HCT116 (cell line): ENCODE data around the gene ACYP1. TPM values are rescaled to one million over a fixed set of nuclear protein-coding genes. Genes with fewer than 3 reads are reported as not detected.

ENCODE experiments used
- ATAC-seq: fragments of 200-7000 bp; cut with Tn5 transposase; 2 replicates; pipeline ENCODE4 v1.9.1; 2020; ENCODE audit warnings: mild to moderate bottlenecking, moderate library complexity
- BruUV-seq: library from RNA; stranded (reverse); fragments of 400-500 nt; replicated peaks from 2 replicates; lab custom pipeline; 2021; lab: Mats Ljungman, UMichigan
- CTCF ChIA-PET: fragments of 300-600 bp; sonication (Branson Sonifier 250); formaldehyde crosslinking; loops from one replicate; lab custom pipeline; 2021; ENCODE audit warnings: antibody characterized with exemption; lab: Charles Lee
- POLR2A ChIA-PET: fragments of 300-600, 350-600 bp; sonication (Branson Sonifier 250); formaldehyde crosslinking; loops from one replicate; lab custom pipeline; 2021; ENCODE audit warnings: antibody characterized with exemption; lab: Charles Lee
- RAD21 ChIA-PET, 2 experiments: fragments of 300-600 bp; sonication (Branson Sonifier 250); formaldehyde crosslinking; loops; one replicate each; lab custom pipeline; 2023; ENCODE audit warnings: low total read pairs in 2 of 2; ENCODE audit not compliant: uncharacterized antibody in 2 of 2, unreplicated experiment in 2 of 2, low non-redundant PET in 1 of 2; lab: Charles Lee
- DNase-seq: peaks from one replicate; pipeline ENCODE4 v3.0.0-alpha.2; 2010; ENCODE audit warnings: low read depth, low spot score
- H2AFZ ChIP-seq: fragments of 200-600 bp; shearing (Covaris generic), sonication (generic); 2 replicates; pipeline ENCODE4 v1.6.1; 2017; ENCODE audit warnings: low read depth, mixed run types, mixed read lengths, antibody characterized with exemption, low read length; ENCODE audit not compliant: poor library complexity, severe bottlenecking
- H3K27ac ChIP-seq: 2 replicates; pipeline ENCODE4 v1.5.1; 2012; ENCODE audit warnings: low read depth, low read length
- H3K27me3 ChIP-seq: fragments of 200-600 bp; sonication (generic); 2 replicates; pipeline ENCODE4 v1.6.1; 2016; ENCODE audit warnings: mixed run types, low read length, mixed read lengths; ENCODE audit not compliant: insufficient read depth
- H3K36me3 ChIP-seq, 2 experiments: fragments of 200-500 bp in 1 of 2; fragments of 200-600 bp in 1 of 2; sonication (Bioruptor generic) in 1 of 2; sonication (generic) in 1 of 2; 2 replicates each; pipeline versions ENCODE4 v1.5.1 to v1.6.1; 2014 to 2016; ENCODE audit warnings: low read length in 2 of 2, inconsistent platforms in 1 of 2, mixed read lengths in 1 of 2, mixed run types in 1 of 2; ENCODE audit not compliant: insufficient read depth in 2 of 2, control insufficient read depth in 1 of 2
- H3K4me1 ChIP-seq, 2 experiments: fragments of 200-600 bp in 1 of 2; sonication (generic) in 1 of 2; 2 replicates each; pipeline versions ENCODE4 v1.5.1 to v1.6.1; 2012 to 2017; ENCODE audit warnings: low read length in 2 of 2, inconsistent platforms in 1 of 2, mild to moderate bottlenecking in 1 of 2, mixed read lengths in 1 of 2, mixed run types in 1 of 2, moderate library complexity in 1 of 2; ENCODE audit not compliant: insufficient read depth in 2 of 2, control insufficient read depth in 1 of 2
- H3K4me2 ChIP-seq: fragments of 200-600 bp; sonication (generic); 2 replicates; pipeline ENCODE4 v1.6.1; 2017; ENCODE audit warnings: mixed run types, low read length, mixed read lengths
- H3K4me3 ChIP-seq, 2 experiments: fragments of 200-600 bp in 1 of 2; sonication (generic) in 1 of 2; replicated peaks in 1 of 2; 2 replicates each; pipeline ENCODE4 v1.5.1; 2011 to 2016; ENCODE audit warnings: low read length in 2 of 2, control low read depth in 1 of 2, low read depth in 1 of 2, mild to moderate bottlenecking in 1 of 2, mixed read lengths in 1 of 2, mixed run types in 1 of 2
- H3K79me2 ChIP-seq: fragments of 200-600 bp; sonication (generic); 2 replicates; pipeline ENCODE4 v1.6.1; 2017; ENCODE audit warnings: mild to moderate bottlenecking, mixed run types, low read length, moderate library complexity, mixed read lengths; ENCODE audit not compliant: insufficient read depth
- H3K9ac ChIP-seq: fragments of 200-600 bp; sonication (generic); 2 replicates; pipeline ENCODE4 v1.6.1; 2016; ENCODE audit warnings: low read length, mixed read lengths
- H3K9me2 ChIP-seq: fragments of 200-600 bp; sonication (generic), shearing (Covaris generic); 2 replicates; pipeline ENCODE4 v1.6.1; 2017; ENCODE audit warnings: mixed run types, mild to moderate bottlenecking, moderate library complexity; ENCODE audit not compliant: insufficient read depth
- H3K9me3 ChIP-seq, 2 experiments: fragments of 200-500 bp in 1 of 2; fragments of 200-600 bp in 1 of 2; sonication (Bioruptor generic) in 1 of 2; sonication (generic) in 1 of 2; 2 replicates each; pipeline ENCODE4 v1.6.1; 2014 to 2017; ENCODE audit warnings: low read length in 2 of 2, mixed read lengths in 2 of 2, inconsistent platforms in 1 of 2, low read depth in 1 of 2, mild to moderate bottlenecking in 1 of 2, mixed run types in 1 of 2, moderate library complexity in 1 of 2; ENCODE audit not compliant: control insufficient read depth in 1 of 2, insufficient read depth in 1 of 2
- H4K20me1 ChIP-seq: fragments of 200-600 bp; sonication (generic), shearing (Covaris generic); 2 replicates; pipeline ENCODE4 v1.6.1; 2017; ENCODE audit warnings: mixed run types, mild to moderate bottlenecking, moderate library complexity; ENCODE audit not compliant: insufficient read depth
- CBX3 ChIP-seq: IDR thresholded peaks from 2 replicates; pipeline ENCODE4 v1.6.1; 2012; ENCODE audit warnings: low read depth
- CEBPB ChIP-seq: IDR thresholded peaks from 2 replicates; pipeline ENCODE4 v1.6.1; 2012; ENCODE audit warnings: low read depth
- ELF1 ChIP-seq: IDR thresholded peaks from 2 replicates; pipeline ENCODE4 v1.6.1; 2012; ENCODE audit warnings: low read depth, borderline replicate concordance
- FOSL1 ChIP-seq: IDR thresholded peaks from 2 replicates; pipeline ENCODE4 v1.6.1; 2012; ENCODE audit warnings: low read depth
- RAD21 ChIP-seq: IDR thresholded peaks from 2 replicates; pipeline ENCODE4 v1.6.1; 2012; ENCODE audit warnings: low read depth, mild to moderate bottlenecking
- SIN3A ChIP-seq: IDR thresholded peaks from 2 replicates; pipeline ENCODE4 v1.6.1; 2012; ENCODE audit warnings: low read depth
- SRF ChIP-seq: IDR thresholded peaks from 2 replicates; pipeline ENCODE4 v1.6.1; 2012; ENCODE audit warnings: low read depth
- TCF7L2 ChIP-seq: IDR thresholded peaks from 2 replicates; pipeline ENCODE4 v1.7.0; 2011; ENCODE audit warnings: borderline replicate concordance, inconsistent platforms; ENCODE audit not compliant: insufficient read depth, insufficient read length; ENCODE audit errors: extremely low read depth
- ZFX ChIP-seq: fragments of 450-650 bp; IDR thresholded peaks from 2 replicates; pipeline ENCODE4 v1.6.1; 2017
- intact Hi-C: fragments of 100-400 bp; cut with micrococcal nuclease; formaldehyde crosslinking; loops from 2 replicates; pipeline ENCODE4 v1.10.0; 2022
- total RNA-seq: library from RNA; stranded (reverse); gene quantifications from one replicate; pipeline ENCODE4 v1.2.1, GENCODE V29; 2021; ENCODE audit not compliant: unreplicated experiment
- TF ChIP-seq, protein P1 (sequence below): IDR thresholded peaks from 2 replicates; pipeline ENCODE4 v1.6.1; 2012; ENCODE audit warnings: low read depth
- TF ChIP-seq, protein P2 (sequence below): IDR thresholded peaks from 2 replicates; pipeline ENCODE4 v1.6.1; 2012
- TF ChIP-seq, protein P3 (sequence below), 3 experiments: fragments of 200-600 bp in 1 of 3; sonication (generic) in 1 of 3; IDR thresholded peaks in 2 of 3; conservative IDR thresholded peaks in 1 of 3; 2 replicates each; pipeline ENCODE4 v1.5.1; 2012 to 2017; ENCODE audit warnings: low read depth in 2 of 3, low read length in 2 of 3, antibody characterized with exemption in 1 of 3, borderline replicate concordance in 1 of 3, control low read depth in 1 of 3, mild to moderate bottlenecking in 1 of 3, mixed read lengths in 1 of 3, mixed run types in 1 of 3, moderate library complexity in 1 of 3; ENCODE audit not compliant: insufficient read depth in 1 of 3

Gene ACYP1
- total RNA-seq, 1 experiment from 2014 or later: 30.7 TPM

DNA sequence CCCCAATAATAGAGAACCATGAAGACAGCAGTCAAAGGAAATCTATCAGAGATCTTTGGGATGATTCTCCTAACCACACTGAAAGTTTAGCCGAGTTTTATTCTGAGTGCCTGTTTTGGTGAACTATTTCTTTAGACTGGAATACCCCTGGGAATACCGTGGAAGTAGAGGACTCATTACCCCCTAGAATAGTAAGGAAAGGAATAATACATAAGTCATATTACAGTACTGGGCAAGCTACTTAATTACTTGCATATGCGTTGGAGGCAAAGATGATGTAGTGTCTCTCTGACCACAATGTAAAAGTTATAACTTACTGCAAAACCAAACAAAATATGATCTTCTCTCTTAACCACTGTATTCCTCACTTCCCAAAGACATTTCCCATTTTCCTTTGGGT lies 31.1 kb upstream of the ACYP1 start:
- H3K9me2 ChIP-seq: no peaks in the 10 kb centered on the region
- no peaks in the 10 kb centered on the region for H3K4me1 ChIP-seq
- H4K20me1 ChIP-seq: no peaks in the 10 kb centered on the region
- no peak overlapping the region for H3K4me2 ChIP-seq
- peaks cover 25 to 50% of the 10 kb centered on the region in 2 experiments for H3K36me3 ChIP-seq
- intact Hi-C loops: no loop called here
- no peaks in the 10 kb centered on the region for H3K79me2 ChIP-seq
- DNase-seq (no peak), ATAC-seq (no peak)
- H3K27me3 ChIP-seq: no peaks in the 10 kb centered on the region
- BruUV-seq: no TSS peak
- ChIA-PET POLR2A (no interaction called here), RAD21 (no interaction called here), CTCF (no interaction called here)
- H2AFZ ChIP-seq: no peak overlapping the region
- TF ChIP-seq SRF: no peak
- no peak for TF ChIP-seq FOSL1
- TF ChIP-seq ZFX: no peak
- TF ChIP-seq TCF7L2: no peak
- TF ChIP-seq CEBPB: no peak
- TF ChIP-seq, protein P1, sequence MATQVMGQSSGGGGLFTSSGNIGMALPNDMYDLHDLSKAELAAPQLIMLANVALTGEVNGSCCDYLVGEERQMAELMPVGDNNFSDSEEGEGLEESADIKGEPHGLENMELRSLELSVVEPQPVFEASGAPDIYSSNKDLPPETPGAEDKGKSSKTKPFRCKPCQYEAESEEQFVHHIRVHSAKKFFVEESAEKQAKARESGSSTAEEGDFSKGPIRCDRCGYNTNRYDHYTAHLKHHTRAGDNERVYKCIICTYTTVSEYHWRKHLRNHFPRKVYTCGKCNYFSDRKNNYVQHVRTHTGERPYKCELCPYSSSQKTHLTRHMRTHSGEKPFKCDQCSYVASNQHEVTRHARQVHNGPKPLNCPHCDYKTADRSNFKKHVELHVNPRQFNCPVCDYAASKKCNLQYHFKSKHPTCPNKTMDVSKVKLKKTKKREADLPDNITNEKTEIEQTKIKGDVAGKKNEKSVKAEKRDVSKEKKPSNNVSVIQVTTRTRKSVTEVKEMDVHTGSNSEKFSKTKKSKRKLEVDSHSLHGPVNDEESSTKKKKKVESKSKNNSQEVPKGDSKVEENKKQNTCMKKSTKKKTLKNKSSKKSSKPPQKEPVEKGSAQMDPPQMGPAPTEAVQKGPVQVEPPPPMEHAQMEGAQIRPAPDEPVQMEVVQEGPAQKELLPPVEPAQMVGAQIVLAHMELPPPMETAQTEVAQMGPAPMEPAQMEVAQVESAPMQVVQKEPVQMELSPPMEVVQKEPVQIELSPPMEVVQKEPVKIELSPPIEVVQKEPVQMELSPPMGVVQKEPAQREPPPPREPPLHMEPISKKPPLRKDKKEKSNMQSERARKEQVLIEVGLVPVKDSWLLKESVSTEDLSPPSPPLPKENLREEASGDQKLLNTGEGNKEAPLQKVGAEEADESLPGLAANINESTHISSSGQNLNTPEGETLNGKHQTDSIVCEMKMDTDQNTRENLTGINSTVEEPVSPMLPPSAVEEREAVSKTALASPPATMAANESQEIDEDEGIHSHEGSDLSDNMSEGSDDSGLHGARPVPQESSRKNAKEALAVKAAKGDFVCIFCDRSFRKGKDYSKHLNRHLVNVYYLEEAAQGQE: no peak
- no peak for TF ChIP-seq RAD21
- TF ChIP-seq CBX3: no peak
- TF ChIP-seq, protein P2, sequence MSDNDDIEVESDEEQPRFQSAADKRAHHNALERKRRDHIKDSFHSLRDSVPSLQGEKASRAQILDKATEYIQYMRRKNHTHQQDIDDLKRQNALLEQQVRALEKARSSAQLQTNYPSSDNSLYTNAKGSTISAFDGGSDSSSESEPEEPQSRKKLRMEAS: no peak
- no peak for TF ChIP-seq ELF1
- no peak for TF ChIP-seq SIN3A
- TF ChIP-seq, protein P3, sequence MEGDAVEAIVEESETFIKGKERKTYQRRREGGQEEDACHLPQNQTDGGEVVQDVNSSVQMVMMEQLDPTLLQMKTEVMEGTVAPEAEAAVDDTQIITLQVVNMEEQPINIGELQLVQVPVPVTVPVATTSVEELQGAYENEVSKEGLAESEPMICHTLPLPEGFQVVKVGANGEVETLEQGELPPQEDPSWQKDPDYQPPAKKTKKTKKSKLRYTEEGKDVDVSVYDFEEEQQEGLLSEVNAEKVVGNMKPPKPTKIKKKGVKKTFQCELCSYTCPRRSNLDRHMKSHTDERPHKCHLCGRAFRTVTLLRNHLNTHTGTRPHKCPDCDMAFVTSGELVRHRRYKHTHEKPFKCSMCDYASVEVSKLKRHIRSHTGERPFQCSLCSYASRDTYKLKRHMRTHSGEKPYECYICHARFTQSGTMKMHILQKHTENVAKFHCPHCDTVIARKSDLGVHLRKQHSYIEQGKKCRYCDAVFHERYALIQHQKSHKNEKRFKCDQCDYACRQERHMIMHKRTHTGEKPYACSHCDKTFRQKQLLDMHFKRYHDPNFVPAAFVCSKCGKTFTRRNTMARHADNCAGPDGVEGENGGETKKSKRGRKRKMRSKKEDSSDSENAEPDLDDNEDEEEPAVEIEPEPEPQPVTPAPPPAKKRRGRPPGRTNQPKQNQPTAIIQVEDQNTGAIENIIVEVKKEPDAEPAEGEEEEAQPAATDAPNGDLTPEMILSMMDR (IDR thresholded peaks at IDR 0.05 in 2 of 3, conservative IDR thresholded peaks at IDR 0.05 in 1 of 3; ENCODE audit: borderline replicate concordance in 1 of 3, insufficient read depth in 1 of 3, low read depth in 2 of 3, low read length in 2 of 3): no peak
- no peak overlapping the region for H3K4me3 ChIP-seq
- no peaks in the 10 kb centered on the region for H3K9me3 ChIP-seq
- no peak overlapping the region for H3K9ac ChIP-seq
- no peak overlapping the region for H3K27ac ChIP-seq
